ENCODE results near the gene CFDP1.

The CFDP1 gene

DNA sequence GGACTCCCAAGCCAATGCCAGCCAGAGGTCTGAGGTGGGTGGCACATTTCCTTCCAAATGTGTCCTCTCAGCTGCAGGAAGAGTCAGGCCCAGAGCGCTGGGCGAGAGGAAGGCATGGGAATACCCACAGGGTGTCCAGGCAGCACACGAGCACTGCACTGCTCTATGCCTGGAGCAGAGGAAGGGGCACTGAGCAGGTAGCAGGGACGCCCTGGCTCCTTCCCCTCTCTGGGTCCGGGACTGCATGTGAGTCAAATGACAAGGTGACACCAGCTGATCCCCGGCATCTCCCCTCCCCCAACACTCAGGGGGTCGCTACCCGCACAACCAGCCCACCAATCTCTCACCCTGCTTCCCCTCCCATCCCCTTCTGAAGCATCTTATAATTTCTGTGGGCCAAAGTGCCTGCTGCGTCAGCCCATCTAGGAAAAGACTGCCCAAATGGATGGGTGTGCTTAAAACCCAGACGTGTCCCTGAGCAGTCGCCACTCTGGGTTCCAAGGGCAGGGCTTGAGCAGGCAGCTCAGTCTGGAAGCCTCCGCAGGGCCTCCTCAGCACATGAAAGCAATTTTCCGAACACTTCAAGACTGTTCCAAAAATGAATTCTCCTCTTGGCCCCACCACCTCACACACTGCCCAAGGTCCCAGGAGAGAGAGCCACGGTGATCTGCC is 169.9 kb downstream of the CFDP1 start:
- in situ Hi-C loops (cut with HindIII; ENCODE audit: low sequenced_read_pairs): no loop called here
- TF ChIP-seq, protein P1, sequence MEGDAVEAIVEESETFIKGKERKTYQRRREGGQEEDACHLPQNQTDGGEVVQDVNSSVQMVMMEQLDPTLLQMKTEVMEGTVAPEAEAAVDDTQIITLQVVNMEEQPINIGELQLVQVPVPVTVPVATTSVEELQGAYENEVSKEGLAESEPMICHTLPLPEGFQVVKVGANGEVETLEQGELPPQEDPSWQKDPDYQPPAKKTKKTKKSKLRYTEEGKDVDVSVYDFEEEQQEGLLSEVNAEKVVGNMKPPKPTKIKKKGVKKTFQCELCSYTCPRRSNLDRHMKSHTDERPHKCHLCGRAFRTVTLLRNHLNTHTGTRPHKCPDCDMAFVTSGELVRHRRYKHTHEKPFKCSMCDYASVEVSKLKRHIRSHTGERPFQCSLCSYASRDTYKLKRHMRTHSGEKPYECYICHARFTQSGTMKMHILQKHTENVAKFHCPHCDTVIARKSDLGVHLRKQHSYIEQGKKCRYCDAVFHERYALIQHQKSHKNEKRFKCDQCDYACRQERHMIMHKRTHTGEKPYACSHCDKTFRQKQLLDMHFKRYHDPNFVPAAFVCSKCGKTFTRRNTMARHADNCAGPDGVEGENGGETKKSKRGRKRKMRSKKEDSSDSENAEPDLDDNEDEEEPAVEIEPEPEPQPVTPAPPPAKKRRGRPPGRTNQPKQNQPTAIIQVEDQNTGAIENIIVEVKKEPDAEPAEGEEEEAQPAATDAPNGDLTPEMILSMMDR (IDR thresholded peaks at IDR 0.05; ENCODE audit: low read depth, low read length): no peak
- no peak for DNase-seq (ENCODE audit: low read depth, low spot score)
- peak overlapping the region; percentile 95 for H3K4me3 ChIP-seq (ENCODE audit: low read depth, low read length)

DNA sequence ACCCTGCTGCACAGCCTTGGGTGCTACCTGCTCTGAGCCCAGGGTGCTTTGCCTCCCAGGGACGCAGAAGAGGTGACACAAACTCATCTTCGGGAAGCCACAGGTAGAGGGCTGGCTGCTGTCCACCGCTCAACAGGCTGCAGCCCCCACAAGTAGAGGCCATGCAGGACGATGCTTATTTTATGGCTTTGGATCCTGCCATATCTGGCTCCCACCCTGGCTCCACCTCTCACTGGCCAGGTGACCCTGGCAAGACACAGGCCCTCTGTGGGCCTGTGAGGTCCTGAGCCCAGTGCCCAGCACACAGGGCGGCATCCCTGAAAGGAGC is 170.5 kb downstream of the CFDP1 start:
- TF ChIP-seq, protein P1 (IDR thresholded peaks at IDR 0.05; ENCODE audit: low read depth, low read length): no peak
- no peak for DNase-seq (ENCODE audit: low read depth, low spot score)
- H3K4me3 ChIP-seq (ENCODE audit: low read depth, low read length): no peak overlapping the region
- in situ Hi-C loops (cut with HindIII; ENCODE audit: low sequenced_read_pairs): no loop called here

DNA sequence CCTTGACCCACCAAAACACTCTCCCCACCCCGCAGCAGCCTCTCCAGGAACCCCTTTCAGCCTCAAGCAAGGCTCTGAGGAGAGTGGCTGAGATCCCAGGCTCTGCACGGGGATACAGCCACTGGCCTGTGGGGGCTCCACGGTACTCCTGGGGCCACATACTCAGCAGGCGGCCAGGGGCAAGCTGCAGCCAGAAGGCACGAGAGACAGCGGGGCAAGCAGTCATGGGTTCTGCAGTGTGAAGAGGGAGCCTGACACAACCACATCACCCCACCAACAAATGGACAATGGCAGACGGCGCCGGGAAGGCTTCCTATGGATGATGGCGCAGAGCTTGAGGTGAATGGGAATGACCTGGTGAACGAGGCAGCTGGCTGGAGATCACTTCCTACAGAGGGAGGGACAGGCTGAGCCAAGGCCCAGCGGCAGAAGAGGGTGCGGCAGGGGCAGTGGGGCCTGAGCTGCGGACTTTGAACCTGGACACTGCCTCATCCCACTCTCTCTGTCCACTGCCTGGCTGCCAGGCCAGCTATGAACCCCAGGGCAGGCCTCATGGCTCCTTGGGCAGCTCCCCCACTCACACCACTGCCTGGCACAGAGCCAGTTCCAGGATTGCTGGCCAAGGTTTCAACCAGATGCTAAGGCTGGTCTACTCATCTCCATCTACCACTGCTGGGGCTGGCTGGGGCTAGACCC is 171.1 kb downstream of the CFDP1 start:
- no peak for DNase-seq (ENCODE audit: low read depth, low spot score)
- in situ Hi-C loops (cut with HindIII; ENCODE audit: low sequenced_read_pairs): no loop called here
- TF ChIP-seq, protein P1 (IDR thresholded peaks at IDR 0.05; ENCODE audit: low read depth, low read length): no peak
- H3K4me3 ChIP-seq (ENCODE audit: low read depth, low read length): no peak overlapping the region

DNA sequence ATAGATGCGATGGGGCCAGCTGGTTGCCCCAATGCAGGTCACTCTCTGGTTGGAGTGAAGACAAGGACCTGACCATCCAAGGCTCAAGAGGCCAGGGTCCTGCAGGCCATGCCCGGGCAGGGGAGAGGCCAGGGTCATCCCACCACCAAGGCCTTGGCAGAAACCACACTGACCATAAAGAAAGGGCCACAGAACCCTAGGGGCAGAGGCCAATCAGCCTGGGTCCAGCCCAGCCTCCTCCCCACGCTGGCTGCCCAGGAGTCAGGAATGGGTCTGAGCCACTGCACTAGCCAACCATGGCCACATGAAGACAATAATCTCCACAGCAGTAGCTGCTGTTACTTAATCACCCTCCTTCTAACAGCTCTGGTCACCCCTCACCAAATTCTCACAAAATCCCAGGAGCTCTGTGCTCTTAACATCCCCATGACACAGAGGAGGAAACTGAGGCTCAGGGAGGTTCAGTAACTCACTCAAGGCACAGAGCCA is 171.7 kb downstream of the CFDP1 start:
- TF ChIP-seq, protein P1 (IDR thresholded peaks at IDR 0.05; ENCODE audit: low read depth, low read length): no peak
- no peak overlapping the region for H3K4me3 ChIP-seq (ENCODE audit: low read depth, low read length)
- DNase-seq (ENCODE audit: low read depth, low spot score): no peak
- in situ Hi-C loops (cut with HindIII; ENCODE audit: low sequenced_read_pairs): no loop called here

DNA sequence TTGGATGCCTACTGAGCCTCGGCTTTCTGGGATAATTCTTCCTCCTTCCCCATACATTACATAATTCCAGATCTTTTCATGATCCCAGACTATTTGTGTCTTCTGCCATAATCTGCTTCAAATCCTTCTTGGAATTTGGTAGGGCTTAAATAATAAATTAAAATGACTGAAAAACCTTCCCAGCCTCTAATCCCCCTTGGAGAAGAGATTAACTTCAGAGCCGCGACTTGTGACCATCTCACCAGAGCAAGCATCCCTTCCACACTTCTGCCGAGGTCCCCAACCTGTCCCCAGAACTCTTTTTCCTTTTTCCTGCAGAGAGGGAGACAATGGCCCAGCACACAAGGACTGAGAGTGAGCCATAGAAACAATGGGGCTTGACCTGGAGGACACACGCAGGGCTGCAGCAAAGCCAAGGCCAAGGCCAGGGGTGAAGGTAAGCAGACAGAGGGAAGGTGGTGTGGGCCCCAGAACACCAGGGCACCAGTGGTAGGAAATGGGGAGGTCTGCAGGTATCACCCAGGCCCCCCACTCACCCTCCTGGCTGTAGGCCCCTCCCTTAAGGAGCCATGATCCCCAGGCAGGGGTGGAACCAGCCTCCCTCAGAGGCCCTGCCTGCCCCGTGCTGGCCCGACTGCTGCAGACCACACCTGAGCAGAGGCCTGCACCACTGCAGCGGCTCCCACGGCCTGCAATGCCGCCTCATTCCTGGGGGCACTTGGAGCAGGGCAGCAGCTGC is 172.3 kb downstream of the CFDP1 start:
- TF ChIP-seq, protein P1 (IDR thresholded peaks at IDR 0.05; ENCODE audit: low read depth, low read length): no peak
- in situ Hi-C loops (cut with HindIII; ENCODE audit: low sequenced_read_pairs): no loop called here
- DNase-seq (ENCODE audit: low read depth, low spot score): no peak
- no peak overlapping the region for H3K4me3 ChIP-seq (ENCODE audit: low read depth, low read length)

DNA sequence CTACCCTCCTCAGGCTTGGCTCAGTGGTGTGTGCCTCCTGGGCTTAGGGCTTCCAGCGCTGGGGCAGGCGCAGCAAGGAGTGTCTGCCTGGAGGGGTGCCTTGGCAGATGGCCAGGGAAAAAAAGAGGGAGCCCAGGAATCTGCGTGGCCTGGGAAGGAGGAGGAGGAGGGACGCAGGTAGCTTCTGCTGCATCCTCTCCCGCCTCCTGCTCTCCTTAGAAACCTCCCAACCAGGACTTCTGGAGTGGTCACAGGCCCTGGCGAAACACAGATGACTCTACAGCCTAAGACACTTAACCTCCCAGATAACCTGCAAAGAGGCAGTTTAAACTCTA is 174.5 kb downstream of the CFDP1 start:
- no peak for DNase-seq (ENCODE audit: low read depth, low spot score)
- TF ChIP-seq, protein P1 (IDR thresholded peaks at IDR 0.05; ENCODE audit: low read depth, low read length): no peak
- in situ Hi-C loops (cut with HindIII; ENCODE audit: low sequenced_read_pairs): no loop called here
- H3K4me3 ChIP-seq (ENCODE audit: low read depth, low read length): no peak overlapping the region
